NCI-H2107 treated with DMSO at 0.1 percent for 48 hours (cell line): ENCODE data around the gene GOLGA5.
"Not testable (repeated sequence)": the region's sequence is repeated elsewhere in the genome, so short reads cannot be mapped to it uniquely, and the experiment has no call there.

ENCODE experiments used
- DNase-seq: peaks from one replicate; lab custom pipeline; 2025; ENCODE audit not compliant: unreplicated experiment; lab: John Stamatoyannopoulos, UW

GOLGA5 gene

DNA sequence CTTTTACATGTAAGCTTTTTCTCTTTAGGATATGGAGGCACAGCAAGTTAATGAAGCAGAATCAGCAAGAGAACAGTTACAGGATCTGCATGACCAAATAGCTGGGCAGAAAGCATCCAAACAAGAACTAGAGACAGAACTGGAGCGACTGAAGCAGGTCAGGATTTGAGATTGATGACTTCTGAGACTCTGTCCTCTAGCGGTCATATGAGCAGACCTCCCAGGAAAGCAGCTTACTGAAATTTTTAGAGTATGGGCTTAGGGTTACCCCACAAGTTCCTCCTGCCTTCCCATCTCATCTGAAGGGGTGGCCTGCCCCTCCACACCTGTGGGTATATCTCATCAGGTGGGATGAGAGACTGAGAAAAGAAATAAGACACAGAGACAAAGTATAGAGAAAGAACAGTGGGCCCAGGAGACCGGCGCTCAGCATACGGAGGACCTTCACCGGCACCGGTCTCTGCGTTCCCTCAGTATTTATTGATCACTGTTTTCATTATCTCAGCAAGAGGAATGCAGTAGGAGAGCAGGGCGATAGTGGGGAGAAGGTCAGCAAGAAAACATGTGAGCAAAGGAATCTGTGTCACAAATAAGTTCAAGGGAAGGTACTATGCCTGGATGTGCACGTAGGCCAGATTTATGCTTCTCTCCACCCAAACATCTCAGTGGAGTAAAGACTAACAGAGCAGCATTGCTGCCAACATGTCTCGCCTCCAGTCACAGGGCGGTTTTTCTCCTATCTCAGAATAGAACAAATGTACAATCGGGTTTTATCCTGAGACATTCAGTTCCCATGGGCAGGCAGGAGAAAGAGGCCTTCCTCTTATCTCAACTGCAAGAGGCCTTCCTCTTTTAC lies 25.8 kb downstream of the GOLGA5 start:
- DNase-seq = not testable (repeated sequence)

DNA sequence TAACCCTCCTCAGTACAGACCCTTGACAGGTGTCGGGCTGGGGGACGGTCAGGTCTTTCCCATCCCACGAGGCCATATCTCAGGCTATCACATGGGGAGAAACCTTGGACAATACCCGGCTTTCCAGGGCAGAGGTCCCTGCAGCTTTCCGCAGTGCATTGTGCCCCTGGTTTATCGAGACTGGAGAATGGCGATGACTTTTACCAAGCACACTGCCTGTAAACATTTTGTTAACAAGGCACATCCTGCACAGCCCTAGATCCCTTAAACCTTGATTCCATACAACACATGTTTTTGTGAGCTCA lies 26.4 kb downstream of the GOLGA5 start:
- not testable (repeated sequence) for DNase-seq

DNA sequence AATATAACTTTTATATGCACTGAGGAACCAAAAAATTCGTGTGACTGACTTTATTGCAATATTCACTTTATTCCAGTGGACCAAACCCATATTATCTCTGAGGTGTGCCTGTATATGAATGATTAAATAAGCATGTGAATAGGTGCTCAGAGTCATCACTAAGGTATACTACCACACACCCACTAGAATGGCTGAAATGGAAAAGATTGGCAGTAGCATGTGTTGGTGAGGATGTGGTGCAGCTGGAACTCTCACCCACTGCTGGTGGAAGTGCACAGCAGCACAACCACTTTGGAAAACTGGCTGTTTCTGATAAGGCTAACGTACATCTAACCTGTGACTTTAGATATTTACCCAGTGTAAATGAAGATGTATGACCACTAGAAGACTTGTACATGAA lies 36.8 kb downstream of the GOLGA5 start:
- DNase-seq = no peak

DNA sequence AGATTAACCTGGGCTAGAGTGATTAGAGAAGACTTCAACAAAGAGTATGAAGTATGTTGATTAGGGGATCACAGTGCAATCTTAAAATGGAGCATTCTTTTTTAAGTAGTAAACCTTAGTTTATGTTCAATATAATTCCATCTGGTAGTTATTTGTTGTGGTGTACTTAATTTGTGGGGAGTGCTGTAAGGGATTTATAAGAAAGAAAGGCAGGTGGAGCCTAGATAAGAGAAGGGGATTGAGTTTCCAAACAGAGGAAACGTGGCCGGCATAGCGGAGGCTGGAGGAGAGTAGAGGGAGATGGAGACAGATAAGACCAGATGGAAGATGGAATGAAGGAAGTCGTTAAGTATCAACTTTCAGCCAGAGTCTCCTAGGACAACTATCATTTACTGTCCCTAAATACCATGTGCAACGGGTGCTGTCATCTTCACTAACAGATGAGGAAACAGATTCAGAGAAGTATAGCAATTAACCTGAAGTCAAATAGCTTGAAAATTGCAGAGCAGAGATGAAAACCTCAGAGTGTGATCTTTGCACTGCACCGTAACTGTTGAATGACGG lies 38.1 kb downstream of the GOLGA5 start:
- DNase-seq = no peak

DNA sequence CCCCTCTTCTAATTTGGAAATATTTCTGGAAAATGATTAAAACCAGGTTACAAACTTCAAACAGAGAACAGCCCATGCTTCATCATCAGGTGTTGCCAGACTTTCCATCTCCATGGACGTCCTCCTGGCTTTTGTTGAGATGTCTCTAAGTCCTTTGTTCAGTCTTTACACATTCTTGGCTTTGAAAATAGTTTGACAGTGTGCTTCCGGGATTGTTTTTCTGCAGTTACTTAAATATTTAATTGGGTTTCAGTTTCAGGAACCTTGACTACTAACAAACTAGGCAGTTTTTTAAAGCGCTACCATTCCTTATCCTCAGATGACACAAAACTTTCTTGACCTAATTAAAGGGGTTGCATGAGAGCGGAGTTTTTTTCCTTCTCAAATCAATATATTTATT lies 47.8 kb downstream of the GOLGA5 start:
- DNase-seq = no peak

DNA sequence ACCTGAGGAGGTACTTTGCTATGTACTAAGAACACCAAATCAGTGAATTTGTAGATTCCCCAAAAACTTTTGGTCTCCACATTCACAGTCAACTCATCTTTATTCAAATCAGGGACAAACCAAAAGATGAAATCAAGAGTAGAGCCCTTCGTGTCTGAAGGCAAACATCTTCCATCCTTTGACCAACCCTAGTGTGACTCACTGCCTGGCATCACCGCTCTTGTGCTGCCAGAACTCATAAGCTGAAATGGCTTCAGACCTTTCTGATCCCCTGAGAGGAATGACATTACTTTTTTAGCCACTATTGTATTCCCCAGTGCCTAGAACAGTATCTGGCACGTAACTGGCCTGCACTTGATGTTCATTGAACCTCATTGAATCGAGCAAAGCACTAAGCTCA lies 50.1 kb downstream of the GOLGA5 start:
- DNase-seq = no peak

DNA sequence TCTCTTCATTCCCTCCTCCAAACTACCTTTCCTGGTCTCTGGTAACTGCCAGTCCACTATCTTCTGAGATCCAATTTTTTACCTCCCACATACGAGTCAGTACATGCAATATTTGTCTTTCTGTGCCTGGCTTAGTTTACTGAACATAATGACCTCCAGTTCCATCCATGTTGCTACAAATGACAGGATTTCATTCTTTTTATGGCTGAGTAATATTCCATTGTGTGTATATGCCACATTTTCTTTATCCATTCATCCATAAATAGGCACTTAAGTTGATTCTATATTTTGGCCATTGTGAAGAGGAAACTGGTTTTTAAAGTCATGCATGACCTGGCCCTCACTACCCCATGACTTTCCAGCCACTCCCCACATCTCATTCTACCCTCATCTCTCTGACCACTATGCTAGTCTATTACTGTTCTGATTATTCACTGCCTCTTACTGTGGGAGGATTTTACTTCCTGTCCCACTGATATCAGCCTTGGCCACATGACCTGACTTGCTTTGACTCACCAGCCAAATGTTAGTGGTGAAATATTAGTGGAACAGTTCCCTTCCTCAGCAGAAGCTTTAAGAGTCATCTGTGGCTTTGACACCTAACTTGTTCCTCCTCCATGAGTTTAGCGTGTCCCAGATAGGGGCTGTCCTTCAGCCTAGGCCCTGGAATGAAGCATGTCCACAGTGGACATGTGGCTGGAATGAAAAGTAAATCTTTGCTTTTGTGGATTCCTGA lies 52.2 kb downstream of the GOLGA5 start:
- no peak for DNase-seq

DNA sequence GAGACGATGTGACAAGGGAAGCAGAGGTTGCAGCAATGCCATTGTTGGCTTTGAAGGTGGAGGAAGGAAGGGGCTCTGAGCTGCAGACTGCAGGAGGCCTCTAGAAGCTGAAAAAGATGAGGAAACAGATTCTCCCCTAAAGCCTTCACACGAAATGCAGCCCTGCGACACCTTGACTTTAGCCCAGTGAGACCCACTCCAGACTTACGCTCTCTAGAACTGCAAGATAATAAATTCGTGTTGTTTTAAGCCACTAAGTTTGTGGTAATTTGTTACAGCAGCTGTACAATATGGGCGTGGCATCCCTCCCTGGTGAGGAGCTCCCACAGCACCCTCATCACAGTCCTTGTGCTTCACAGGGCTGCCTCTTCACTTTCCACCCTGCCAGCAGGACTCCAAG lies 53.2 kb downstream of the GOLGA5 start:
- DNase-seq = peak; percentile 53

DNA sequence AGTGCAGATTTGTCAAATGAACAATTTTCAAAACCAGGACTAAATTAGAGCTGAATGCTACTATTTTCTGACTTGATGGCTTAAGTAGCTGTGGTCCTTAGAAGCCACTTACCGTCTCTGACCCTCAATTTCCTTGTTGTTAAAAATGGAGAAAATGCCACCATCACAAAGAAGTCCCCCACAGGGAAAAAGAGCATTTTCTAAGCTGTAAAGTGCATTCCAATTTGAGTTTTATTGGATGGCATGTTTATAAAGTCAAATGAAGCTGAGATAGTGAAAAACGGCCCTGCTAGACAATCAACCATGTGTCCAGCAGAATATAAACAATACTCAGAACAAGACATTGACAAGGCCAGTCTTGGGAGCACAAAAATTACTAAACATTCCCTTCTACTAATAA lies 53.6 kb downstream of the GOLGA5 start:
- DNase-seq = no peak

DNA sequence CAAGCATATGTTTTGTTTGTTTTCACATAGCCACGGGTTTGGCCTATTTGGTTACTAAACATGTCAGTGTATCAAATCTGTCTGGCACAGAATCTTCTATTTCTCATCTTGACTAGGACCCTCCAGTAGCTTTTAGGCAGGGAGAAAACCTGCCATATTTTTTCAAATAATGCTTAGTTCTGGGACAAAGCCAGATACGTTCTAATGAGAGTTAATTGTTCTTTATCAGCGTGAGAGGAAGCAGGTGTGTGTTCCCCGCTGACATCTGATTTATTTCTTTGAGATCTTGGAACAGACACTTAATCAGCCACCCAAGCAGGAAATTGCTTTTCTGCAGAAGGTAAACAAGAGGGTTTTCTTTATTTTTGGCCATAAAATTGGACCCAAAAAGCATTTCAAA lies 54.8 kb downstream of the GOLGA5 start:
- DNase-seq = peak; percentile 91

DNA sequence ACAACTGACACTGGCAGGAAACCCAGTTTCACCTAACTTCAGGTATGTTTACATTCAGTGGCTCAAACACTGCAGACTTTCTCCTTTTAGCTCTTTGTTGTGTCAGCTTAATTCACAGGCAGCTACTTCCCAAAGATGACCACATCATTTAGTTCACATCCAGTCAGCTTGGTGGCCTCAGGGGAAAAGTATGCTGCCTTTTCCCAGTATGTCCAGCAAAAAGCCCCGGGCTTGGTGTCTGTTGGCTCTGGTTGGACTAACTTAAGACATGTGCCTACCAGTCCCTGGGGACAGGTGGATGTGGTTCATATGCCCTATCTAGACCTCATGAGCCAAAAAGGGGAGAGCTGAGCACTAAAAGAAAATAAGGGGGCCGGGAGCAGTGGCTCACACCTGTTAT lies 56.4 kb downstream of the GOLGA5 start:
- no peak for DNase-seq

DNA sequence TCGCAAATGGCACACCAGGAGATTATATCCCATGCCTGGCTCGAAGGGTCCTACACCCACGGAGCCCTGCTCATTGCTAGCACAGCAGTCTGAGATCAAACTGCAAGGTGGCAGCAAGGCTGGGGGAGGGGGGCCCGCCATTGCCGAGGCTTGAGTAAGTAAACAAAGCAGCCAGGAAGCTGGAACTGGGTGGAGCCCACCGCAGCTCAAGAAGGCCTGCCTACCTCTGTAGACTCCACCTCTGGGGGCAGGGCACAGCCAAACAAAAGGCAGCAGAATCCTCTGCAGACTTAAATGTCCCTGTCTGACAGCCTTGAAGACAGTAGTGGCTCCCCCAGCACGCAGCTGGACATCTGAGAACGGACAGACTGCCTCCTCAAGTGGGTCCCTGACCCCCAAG lies 59.0 kb downstream of the GOLGA5 start:
- DNase-seq = not testable (repeated sequence)

DNA sequence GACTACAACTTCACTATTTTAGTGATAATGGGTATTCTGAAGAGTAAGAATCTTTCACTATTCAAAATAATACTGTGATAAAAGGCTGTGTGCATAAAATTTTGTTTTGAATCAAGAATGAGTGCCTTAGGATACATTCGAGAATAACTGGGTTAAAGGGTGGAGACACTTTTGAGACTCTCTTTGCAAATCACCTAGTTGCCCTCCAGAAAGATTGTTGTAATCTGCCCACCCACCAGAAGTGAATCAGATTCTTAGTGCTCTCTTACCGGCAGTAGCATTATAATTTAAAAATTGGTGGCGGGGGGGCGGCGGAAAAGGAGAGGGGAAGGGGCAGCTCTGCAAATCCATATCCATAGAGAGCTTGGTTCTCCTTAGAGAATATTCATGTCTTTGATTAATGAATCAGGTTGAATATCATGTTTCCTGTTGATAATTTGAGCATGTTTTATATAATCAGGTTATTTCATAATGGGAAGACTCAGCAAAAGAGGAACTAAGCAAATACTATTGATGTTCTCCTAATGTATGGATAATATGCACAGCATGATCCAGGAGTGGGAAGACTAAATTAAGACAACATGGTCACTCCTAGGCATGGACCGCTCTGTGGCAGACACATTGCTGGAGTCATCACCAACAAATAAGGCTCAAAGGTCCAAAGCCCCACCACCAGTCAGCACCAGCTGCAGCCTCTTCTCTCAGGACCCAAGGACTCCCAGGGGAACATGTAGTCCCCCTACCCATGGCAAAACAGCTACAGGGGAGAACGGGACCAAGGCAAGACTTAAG lies 66.1 kb downstream of the GOLGA5 start:
- DNase-seq = no peak

DNA sequence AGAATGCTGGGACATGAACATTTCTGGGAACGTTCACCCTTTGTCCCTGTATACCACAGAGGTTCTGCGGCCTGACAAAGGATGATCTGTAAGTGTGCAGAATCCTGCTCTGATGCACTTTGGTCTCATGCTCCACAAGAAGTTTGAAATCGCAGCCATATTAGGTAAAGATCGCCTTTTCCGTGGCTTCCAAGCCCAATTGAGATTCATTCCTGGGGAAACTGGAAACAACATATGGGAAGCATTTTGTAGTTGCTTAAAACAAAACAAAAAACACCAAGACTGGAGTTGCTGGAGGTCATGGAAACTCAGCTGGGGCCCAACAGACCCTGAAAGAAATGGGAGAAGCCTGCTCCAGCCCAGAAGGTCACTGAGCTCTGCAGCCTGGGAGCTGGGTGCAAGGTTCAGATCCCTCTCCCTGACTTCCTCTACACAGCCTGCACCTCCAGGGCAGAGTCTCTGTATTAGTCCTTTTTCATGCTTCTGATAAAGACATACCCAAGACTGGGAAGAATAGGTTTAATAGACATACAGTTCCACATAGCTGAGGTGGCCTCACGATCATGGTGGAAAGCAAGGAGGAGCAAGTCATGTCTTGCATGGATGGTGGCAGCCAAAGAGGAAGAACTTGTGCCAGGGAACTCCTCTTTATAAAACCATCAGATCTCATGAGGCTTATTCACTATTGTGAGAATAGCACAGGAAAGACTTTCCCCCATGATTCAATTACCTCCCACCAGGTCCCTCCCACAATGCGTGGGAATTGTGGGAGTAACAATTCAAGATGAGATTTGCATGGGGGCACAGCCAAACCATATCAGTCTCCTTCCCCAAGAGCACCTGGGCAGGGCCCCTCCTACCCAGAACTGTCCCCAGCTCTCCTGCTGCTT lies 68.0 kb downstream of the GOLGA5 start:
- no peak for DNase-seq

DNA sequence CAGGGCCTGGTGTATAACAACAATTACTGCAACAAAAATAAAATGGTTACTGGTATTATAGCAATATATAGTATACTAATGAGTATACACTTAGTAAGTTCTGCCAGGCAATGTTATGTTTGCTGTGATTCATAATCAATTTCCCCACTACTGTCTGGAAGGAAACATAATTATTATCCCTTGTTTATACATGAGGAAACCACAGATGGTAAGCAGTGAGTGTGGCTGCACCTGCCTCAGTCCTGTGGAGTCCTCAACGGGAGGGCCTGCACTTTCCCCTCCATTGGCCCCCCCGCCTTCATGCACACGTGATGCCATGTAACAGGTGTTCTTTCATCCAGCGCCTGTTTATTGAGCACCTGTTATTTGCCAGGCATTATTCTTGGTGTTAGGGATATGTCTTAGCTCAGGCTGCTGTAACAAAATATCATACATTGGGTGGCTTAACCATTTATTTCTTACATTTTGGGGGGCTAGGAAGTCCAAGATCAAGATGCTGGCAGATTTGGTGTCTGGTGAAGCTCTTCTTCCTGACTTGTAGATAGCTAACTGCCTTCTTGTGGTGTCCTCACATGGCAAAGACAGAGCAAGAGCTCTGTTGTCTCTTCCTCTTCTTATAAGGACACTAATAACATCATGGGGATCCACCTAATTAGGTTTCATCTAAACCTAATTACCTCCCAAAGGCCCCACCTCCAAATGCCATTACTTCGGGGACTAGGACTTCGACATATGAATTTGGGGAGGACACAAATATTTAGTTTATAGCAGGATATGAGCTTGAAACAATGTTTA lies 69.4 kb downstream of the GOLGA5 start:
- DNase-seq = peak; percentile 94

DNA sequence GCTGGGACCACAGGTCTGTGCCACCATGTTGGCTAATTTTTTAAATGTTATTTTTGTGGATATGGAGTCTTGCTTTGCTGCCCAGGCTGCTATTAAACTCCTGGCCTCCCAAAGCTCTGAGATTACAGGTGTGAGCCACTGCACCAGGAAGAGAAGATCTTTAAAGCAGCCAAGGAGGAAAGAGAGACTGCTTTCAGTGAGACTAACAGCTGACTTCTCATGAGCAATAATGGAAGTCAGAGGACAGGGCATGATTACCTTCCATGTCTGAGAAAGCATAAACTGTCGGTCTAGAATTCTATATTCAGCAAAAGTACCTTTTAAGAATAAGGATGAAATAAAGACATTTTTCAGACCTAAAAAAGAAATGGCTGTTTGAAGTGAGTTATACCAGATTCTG lies 71.6 kb downstream of the GOLGA5 start:
- DNase-seq = no peak

DNA sequence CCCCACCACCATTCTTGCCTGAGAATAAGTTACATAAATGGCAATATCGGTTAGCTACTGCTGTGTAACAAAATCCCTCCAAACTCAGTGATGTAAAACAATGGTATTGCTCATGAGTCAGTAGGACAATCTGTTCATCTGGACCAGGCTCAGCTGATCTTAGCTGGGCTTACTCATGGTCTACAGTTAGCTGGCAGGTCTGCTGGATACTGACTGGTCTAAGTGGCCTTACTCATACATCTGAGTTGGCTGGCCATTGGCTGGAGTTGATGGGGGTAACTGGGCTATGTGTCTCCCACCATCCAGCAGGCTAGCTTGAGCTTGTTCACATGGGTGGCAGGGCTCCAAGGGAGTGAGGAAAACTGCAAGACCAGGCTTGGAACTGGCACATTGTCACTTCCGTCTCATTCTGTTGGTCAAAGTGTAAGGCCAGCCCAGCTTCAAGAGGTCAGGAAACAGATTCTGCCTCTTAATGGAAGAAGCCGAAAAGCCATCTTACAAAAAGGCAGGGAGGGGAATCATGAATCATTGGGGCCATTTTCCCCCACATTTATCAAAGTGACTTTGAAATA lies 72.2 kb downstream of the GOLGA5 start:
- no peak for DNase-seq

DNA sequence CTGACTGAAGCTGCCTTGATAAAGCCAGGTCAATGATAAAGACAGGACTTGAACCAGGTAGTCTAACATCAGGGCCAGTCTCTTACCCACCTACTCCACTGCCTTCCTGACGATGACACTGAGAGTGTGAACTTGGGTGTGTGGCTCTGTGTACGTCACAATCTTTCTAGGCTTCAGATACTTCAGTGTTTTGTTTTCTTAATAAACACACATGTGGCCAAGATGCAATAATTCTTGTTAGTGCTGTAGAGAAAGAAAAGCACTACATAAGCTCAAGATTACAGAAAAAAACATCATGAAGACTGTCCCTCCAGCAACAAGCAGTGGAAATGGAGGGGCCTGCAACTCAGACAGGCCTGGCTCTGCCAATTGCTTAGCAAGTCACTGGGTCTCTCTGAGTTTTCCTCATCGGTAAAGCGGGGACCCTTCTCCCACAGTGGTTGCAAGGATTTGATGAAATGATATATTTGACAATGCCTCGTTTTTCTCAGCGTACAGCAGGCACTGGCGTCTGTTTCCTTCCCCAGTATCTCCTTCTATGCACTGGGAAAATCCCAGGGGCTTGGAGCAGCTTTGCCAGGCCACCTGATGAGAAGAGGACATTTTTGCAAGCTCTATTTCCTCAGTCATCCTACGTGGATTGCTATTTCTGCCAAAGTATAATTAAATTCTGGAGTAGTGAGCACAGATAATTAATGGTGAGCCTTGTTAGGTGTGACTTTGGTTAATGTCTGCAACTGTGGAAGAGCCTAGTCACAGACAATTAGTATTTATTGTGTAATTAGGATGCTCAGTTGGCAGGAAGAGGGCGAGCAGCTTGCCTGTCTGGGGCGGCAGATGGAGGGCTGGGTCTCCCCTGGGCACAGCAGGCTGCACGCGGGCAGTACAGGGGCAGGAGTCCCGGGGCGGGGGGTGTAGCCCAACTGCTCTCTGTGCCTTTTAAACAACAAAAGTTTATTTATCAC lies 73.1 kb downstream of the GOLGA5 start:
- peak; percentile 31 for DNase-seq
